HepG2 (cell line): ENCODE results near the gene CDK5RAP2. TPM values are rescaled to one million over a fixed set of nuclear protein-coding genes. Genes with fewer than 3 reads are reported as not detected.

Source experiments
- ARNTL ChIP-seq: sonication (generic); formaldehyde crosslinking; IDR thresholded peaks from 2 replicates; pipeline ENCODE4 v1.4.0; 2020; ENCODE audit warnings: mild to moderate bottlenecking, missing genetic modification reagents
- HOXA7 ChIP-seq: sonication (generic); formaldehyde crosslinking; IDR thresholded peaks from 2 replicates; pipeline ENCODE4 v1.8.1; 2022; ENCODE audit warnings: mild to moderate bottlenecking, missing genetic modification reagents, moderate library complexity
- MED1 ChIP-seq: sonication (generic); formaldehyde crosslinking; IDR thresholded peaks from 2 replicates; pipeline ENCODE4 v1.4.0; 2020; ENCODE audit warnings: missing genetic modification reagents
- SIN3B ChIP-seq: fragments of 150-350 bp; IDR thresholded peaks from 2 replicates; pipeline ENCODE4 v1.6.1; 2014; ENCODE audit warnings: low read length
- SIX1 ChIP-seq: sonication (generic); formaldehyde crosslinking; IDR thresholded peaks from 2 replicates; pipeline ENCODE4 v1.4.0; 2020; ENCODE audit warnings: missing genetic modification reagents, borderline replicate concordance
- SP2 ChIP-seq: sonication (generic); formaldehyde crosslinking; IDR thresholded peaks from 2 replicates; pipeline ENCODE4 v1.5.1; 2020; ENCODE audit warnings: mild to moderate bottlenecking, missing genetic modification reagents
- TBL1XR1 ChIP-seq: fragments of 150-350 bp; IDR thresholded peaks from 2 replicates; pipeline ENCODE4 v1.6.1; 2014; ENCODE audit warnings: borderline replicate concordance, low read length; ENCODE audit not compliant: partially characterized antibody
- ZMAT3 ChIP-seq: sonication (generic); formaldehyde crosslinking; conservative IDR thresholded peaks from 2 replicates; pipeline ENCODE4 v1.7.0; 2021; ENCODE audit warnings: missing genetic modification reagents
- ZNF138 ChIP-seq: sonication (generic); formaldehyde crosslinking; IDR thresholded peaks from 2 replicates; pipeline ENCODE4 v1.5.0; 2020; ENCODE audit warnings: mild to moderate bottlenecking, low read depth, missing genetic modification reagents
- ZNF441 ChIP-seq: sonication (generic); formaldehyde crosslinking; IDR thresholded peaks from 2 replicates; pipeline ENCODE4 v1.7.0; 2021; ENCODE audit warnings: missing genetic modification reagents, borderline replicate concordance
- ZNF768 ChIP-seq: sonication (generic); formaldehyde crosslinking; IDR thresholded peaks from 2 replicates; pipeline ENCODE4 v1.4.0; 2020; ENCODE audit warnings: missing genetic modification reagents
- ZNF773 ChIP-seq: sonication (generic); formaldehyde crosslinking; IDR thresholded peaks from 2 replicates; pipeline ENCODE4 v1.4.0; 2020; ENCODE audit warnings: missing genetic modification reagents, borderline replicate concordance
- polyA plus RNA-seq, 8 experiments: library from polyadenylated mRNA; depleted of rRNA in 3 of 8; stranded (reverse) in 7 of 8; unstranded in 1 of 8; fragments of >200 nt; fragmentation: Illumina TruSeq in 4 of 8; extraction: Trizol in 4 of 8; gene quantifications; 2 replicates each; pipeline versions ENCODE4 v1.2.1 to v1.2.3, GENCODE V29; 2011 to 2016; ENCODE audit warnings: low read depth in 4 of 8, missing spikeins in 1 of 8, mixed read lengths in 1 of 8; ENCODE audit not compliant: insufficient read depth in 1 of 8
- total RNA-seq, 5 experiments: library from RNA; depleted of rRNA; stranded (reverse); fragments of >200 nt; fragmentation: Illumina TruSeq; extraction: Trizol; gene quantifications; 2 replicates each; pipeline ENCODE4 v1.2.3, GENCODE V29; 2016; ENCODE audit warnings: low read depth in 1 of 5
- TF ChIP-seq, protein P1 (sequence below): sonication (generic); formaldehyde crosslinking; IDR thresholded peaks from 2 replicates; pipeline ENCODE4 v1.8.0; 2022; ENCODE audit warnings: low read depth, missing genetic modification reagents
- TF ChIP-seq, protein P2 (sequence below): sonication (generic); formaldehyde crosslinking; IDR thresholded peaks from 2 replicates; pipeline ENCODE4 v1.4.0; 2020; ENCODE audit warnings: missing genetic modification reagents
- TF ChIP-seq, protein P3 (sequence below): IDR thresholded peaks from 2 replicates; pipeline ENCODE4 v1.4.0; 2020; ENCODE audit warnings: mild to moderate bottlenecking, missing genetic modification reagents
- TF ChIP-seq, protein P4 (sequence below): IDR thresholded peaks from 2 replicates; pipeline ENCODE4 v1.6.1; 2012; ENCODE audit warnings: low read length, improper control_type of control experiment
- TF ChIP-seq, protein P5 (sequence below): sonication (generic); formaldehyde crosslinking; IDR thresholded peaks from 2 replicates; pipeline ENCODE4 v1.5.1; 2020; ENCODE audit warnings: missing genetic modification reagents, mild to moderate bottlenecking, borderline replicate concordance

The CDK5RAP2 gene
- total and polyA plus RNA-seq, 2 of the 13 experiments (the other 11 are each of a cell fraction or from before 2014, with no cell fraction given): 31.8 to 42.2 TPM

DNA sequence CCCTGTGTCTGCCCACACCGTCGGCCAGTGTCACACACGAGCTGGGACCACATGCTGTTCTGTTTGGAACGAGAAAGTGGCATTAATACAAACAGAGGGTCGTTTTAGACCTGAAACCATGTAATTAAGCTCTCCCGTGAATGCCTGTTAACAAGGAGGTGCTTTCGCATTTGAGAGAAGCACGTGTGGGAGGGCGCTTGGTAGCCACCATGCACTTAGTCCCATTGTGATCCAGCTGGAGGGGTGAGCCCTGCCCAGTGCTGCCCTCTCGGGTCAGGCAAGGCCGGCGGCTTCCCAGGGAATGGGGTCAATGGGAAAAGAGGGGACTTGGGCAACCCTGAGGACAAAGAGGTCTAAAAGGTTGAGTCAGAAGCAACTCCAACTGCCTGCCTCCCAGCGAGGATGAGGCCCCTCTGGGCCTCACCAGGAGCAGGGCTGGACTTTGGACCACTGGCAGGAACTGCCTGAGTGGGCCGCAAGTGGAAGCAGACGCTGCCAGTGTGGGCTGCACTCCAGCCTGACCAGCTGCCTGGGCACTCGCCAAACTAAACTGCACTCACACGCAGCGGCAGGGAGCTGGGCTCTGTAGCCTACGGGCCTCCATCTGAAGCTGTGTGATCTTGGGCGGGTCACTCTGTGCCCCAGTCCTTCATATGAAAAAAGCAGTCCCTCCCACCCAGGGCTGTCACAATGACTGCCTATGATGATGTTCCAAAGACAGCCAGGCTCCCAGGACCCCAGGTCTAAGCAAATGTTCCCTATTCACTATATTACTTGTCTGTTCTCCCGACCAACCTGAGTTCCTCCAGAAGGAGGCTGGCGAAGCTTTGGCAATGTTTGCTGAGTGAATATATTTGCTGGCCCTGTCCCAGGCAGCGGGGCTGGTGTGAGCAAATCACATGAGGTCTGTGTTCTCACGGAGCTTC is 195.7 kb downstream of the CDK5RAP2 start (continued):
- no peak for TF ChIP-seq ARNTL
- peak; percentile 88 for TF ChIP-seq MED1 (CRISPR knock-in tag)
- TF ChIP-seq ZNF768 (CRISPR knock-in tag): peak; percentile 92
- no peak for TF ChIP-seq ZNF138
- TF ChIP-seq ZNF441 (CRISPR knock-in tag): no peak
- no peak for TF ChIP-seq TBL1XR1
- TF ChIP-seq, protein P1, sequence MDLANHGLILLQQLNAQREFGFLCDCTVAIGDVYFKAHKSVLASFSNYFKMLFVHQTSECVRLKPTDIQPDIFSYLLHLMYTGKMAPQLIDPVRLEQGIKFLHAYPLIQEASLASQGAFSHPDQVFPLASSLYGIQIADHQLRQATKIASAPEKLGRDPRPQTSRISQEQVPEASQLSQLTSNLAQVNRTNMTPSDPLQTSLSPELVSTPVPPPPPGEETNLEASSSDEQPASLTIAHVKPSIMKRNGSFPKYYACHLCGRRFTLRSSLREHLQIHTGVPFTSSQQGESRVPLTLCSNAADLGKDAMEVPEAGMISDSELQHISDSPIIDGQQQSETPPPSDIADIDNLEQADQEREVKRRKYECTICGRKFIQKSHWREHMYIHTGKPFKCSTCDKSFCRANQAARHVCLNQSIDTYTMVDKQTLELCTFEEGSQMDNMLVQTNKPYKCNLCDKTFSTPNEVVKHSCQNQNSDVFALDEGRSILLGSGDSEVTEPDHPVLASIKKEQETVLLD (CRISPR knock-in tag): no peak
- TF ChIP-seq SIN3B: no peak
- TF ChIP-seq, protein P2, sequence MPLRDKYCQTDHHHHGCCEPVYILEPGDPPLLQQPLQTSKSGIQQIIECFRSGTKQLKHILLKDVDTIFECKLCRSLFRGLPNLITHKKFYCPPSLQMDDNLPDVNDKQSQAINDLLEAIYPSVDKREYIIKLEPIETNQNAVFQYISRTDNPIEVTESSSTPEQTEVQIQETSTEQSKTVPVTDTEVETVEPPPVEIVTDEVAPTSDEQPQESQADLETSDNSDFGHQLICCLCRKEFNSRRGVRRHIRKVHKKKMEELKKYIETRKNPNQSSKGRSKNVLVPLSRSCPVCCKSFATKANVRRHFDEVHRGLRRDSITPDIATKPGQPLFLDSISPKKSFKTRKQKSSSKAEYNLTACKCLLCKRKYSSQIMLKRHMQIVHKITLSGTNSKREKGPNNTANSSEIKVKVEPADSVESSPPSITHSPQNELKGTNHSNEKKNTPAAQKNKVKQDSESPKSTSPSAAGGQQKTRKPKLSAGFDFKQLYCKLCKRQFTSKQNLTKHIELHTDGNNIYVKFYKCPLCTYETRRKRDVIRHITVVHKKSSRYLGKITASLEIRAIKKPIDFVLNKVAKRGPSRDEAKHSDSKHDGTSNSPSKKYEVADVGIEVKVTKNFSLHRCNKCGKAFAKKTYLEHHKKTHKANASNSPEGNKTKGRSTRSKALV: peak; percentile 74; the same call in 1 of the 2 replicates
- TF ChIP-seq, protein P3, sequence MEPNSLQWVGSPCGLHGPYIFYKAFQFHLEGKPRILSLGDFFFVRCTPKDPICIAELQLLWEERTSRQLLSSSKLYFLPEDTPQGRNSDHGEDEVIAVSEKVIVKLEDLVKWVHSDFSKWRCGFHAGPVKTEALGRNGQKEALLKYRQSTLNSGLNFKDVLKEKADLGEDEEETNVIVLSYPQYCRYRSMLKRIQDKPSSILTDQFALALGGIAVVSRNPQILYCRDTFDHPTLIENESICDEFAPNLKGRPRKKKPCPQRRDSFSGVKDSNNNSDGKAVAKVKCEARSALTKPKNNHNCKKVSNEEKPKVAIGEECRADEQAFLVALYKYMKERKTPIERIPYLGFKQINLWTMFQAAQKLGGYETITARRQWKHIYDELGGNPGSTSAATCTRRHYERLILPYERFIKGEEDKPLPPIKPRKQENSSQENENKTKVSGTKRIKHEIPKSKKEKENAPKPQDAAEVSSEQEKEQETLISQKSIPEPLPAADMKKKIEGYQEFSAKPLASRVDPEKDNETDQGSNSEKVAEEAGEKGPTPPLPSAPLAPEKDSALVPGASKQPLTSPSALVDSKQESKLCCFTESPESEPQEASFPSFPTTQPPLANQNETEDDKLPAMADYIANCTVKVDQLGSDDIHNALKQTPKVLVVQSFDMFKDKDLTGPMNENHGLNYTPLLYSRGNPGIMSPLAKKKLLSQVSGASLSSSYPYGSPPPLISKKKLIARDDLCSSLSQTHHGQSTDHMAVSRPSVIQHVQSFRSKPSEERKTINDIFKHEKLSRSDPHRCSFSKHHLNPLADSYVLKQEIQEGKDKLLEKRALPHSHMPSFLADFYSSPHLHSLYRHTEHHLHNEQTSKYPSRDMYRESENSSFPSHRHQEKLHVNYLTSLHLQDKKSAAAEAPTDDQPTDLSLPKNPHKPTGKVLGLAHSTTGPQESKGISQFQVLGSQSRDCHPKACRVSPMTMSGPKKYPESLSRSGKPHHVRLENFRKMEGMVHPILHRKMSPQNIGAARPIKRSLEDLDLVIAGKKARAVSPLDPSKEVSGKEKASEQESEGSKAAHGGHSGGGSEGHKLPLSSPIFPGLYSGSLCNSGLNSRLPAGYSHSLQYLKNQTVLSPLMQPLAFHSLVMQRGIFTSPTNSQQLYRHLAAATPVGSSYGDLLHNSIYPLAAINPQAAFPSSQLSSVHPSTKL (CRISPR knock-in tag): peak; percentile 91
- no peak; the same call in 1 of the 2 replicates for TF ChIP-seq ZMAT3 (CRISPR knock-in tag)
- no peak for TF ChIP-seq ZNF773 (CRISPR knock-in tag)
- no peak for TF ChIP-seq HOXA7 (CRISPR knock-in tag)
- TF ChIP-seq, protein P4, sequence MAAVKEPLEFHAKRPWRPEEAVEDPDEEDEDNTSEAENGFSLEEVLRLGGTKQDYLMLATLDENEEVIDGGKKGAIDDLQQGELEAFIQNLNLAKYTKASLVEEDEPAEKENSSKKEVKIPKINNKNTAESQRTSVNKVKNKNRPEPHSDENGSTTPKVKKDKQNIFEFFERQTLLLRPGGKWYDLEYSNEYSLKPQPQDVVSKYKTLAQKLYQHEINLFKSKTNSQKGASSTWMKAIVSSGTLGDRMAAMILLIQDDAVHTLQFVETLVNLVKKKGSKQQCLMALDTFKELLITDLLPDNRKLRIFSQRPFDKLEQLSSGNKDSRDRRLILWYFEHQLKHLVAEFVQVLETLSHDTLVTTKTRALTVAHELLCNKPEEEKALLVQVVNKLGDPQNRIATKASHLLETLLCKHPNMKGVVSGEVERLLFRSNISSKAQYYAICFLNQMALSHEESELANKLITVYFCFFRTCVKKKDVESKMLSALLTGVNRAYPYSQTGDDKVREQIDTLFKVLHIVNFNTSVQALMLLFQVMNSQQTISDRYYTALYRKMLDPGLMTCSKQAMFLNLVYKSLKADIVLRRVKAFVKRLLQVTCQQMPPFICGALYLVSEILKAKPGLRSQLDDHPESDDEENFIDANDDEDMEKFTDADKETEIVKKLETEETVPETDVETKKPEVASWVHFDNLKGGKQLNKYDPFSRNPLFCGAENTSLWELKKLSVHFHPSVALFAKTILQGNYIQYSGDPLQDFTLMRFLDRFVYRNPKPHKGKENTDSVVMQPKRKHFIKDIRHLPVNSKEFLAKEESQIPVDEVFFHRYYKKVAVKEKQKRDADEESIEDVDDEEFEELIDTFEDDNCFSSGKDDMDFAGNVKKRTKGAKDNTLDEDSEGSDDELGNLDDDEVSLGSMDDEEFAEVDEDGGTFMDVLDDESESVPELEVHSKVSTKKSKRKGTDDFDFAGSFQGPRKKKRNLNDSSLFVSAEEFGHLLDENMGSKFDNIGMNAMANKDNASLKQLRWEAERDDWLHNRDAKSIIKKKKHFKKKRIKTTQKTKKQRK: no peak
- peak; percentile 12; the same call in 1 of the 2 replicates for TF ChIP-seq SIX1 (CRISPR knock-in tag)
- TF ChIP-seq SP2: no peak
- TF ChIP-seq, protein P5, sequence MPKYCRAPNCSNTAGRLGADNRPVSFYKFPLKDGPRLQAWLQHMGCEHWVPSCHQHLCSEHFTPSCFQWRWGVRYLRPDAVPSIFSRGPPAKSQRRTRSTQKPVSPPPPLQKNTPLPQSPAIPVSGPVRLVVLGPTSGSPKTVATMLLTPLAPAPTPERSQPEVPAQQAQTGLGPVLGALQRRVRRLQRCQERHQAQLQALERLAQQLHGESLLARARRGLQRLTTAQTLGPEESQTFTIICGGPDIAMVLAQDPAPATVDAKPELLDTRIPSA (CRISPR knock-in tag): no peak
